Islet of Langerhans (tissue), 1 donor: Measurements from ENCODE around the gene RASAL2.

ENCODE experiments used
- FAIRE-seq: peaks from one replicate; lab custom pipeline; 2011; peaks lifted over from hg19 to GRCh38; lab: Jason Lieb, UNC

The RASAL2 gene

GRCh38 chr1:178461701-178462100, 367.8 kb downstream of the RASAL2 start:
- FAIRE-seq = peak; percentile 80

GRCh38 chr1:178464141-178464540, 370.2 kb downstream of the RASAL2 start:
- FAIRE-seq = no peak

GRCh38 chr1:178464566-178464965, 370.7 kb downstream of the RASAL2 start:
- peak; percentile 93 for FAIRE-seq

- FAIRE-seq = no peak
Measured at GRCh38 chr1:178465011-178465410, 371.1 kb downstream of the RASAL2 start.

- no peak for FAIRE-seq
Measured at GRCh38 chr1:178467837-178468236, 373.9 kb downstream of the RASAL2 start.

- FAIRE-seq = peak; percentile 24
Measured at GRCh38 chr1:178470411-178470960, 376.6 kb downstream of the RASAL2 start.

GRCh38 chr1:178472531-178472930, 378.6 kb downstream of the RASAL2 start:
- no peak for FAIRE-seq

- FAIRE-seq = no peak
Measured at GRCh38 chr1:178477373-178477772, 383.5 kb downstream of the RASAL2 start.

- FAIRE-seq = no peak
Measured at GRCh38 chr1:178477841-178478240, 383.9 kb downstream of the RASAL2 start.

GRCh38 chr1:178483251-178483957, 389.5 kb downstream of the RASAL2 start:
- no peak for FAIRE-seq

GRCh38 chr1:178484698-178485225, 390.9 kb downstream of the RASAL2 start:
- no peak for FAIRE-seq

GRCh38 chr1:178485541-178485981, 391.7 kb downstream of the RASAL2 start:
- FAIRE-seq = no peak

GRCh38 chr1:178486100-178487069, 392.5 kb downstream of the RASAL2 start:
- no peak for FAIRE-seq

GRCh38 chr1:178487070-178487615, 393.2 kb downstream of the RASAL2 start:
- no peak for FAIRE-seq

- FAIRE-seq = no peak
Measured at GRCh38 chr1:178488393-178488792, 394.5 kb downstream of the RASAL2 start.

- no peak for FAIRE-seq
Measured at GRCh38 chr1:178489399-178489798, 395.5 kb downstream of the RASAL2 start.

- FAIRE-seq = no peak
Measured at GRCh38 chr1:178490136-178490535, 396.2 kb downstream of the RASAL2 start.

GRCh38 chr1:178490967-178491366, 397.1 kb downstream of the RASAL2 start:
- FAIRE-seq = no peak

- no peak for FAIRE-seq
Measured at GRCh38 chr1:178491721-178492120, 397.8 kb downstream of the RASAL2 start.

GRCh38 chr1:178492341-178492740, 398.4 kb downstream of the RASAL2 start:
- no peak for FAIRE-seq

- FAIRE-seq = no peak
Measured at GRCh38 chr1:178493301-178493741, 399.4 kb downstream of the RASAL2 start.

- FAIRE-seq = no peak
Measured at GRCh38 chr1:178494569-178494971, 400.7 kb downstream of the RASAL2 start.
